H1 (cell line): ENCODE measurements around the gene MIB1. TPM values are rescaled to one million over a fixed set of nuclear protein-coding genes. Genes with fewer than 3 reads are reported as not detected.

Experiments
- ASH2L ChIP-seq: fragments of 200-600, 300-600 bp; sonication (generic); IDR thresholded peaks from one replicate; pipeline ENCODE4 v1.7.1; 2017; ENCODE audit warnings: low read length
- CREB1 ChIP-seq: IDR thresholded peaks from 2 replicates; pipeline ENCODE4 v1.6.1; 2012; ENCODE audit warnings: inconsistent platforms
- CTBP2 ChIP-seq: IDR thresholded peaks from 2 replicates; pipeline ENCODE4 v1.7.0; 2011; ENCODE audit warnings: borderline replicate concordance, mild to moderate bottlenecking, moderate library complexity, mixed read lengths, low read length; ENCODE audit not compliant: insufficient read depth, insufficient read length
- JUN ChIP-seq: IDR thresholded peaks from 2 replicates; pipeline ENCODE4 v1.6.1; 2011; ENCODE audit warnings: low read depth, mild to moderate bottlenecking, improper control_type of control experiment, low read length
- KDM5A ChIP-seq: fragments of 200-600 bp; IDR thresholded peaks from 2 replicates; pipeline ENCODE4 v1.7.1; 2012; ENCODE audit warnings: mild to moderate bottlenecking, low read length, inconsistent platforms, mixed read lengths
- POU5F1 ChIP-seq: IDR thresholded peaks from 2 replicates; pipeline ENCODE4 v1.6.1; 2011; ENCODE audit warnings: low read depth, mild to moderate bottlenecking, low read length, moderate library complexity
- SAP30 ChIP-seq: fragments of 300-600 bp; sonication (generic); IDR thresholded peaks from 2 replicates; pipeline ENCODE4 v1.7.1; 2012; ENCODE audit warnings: low read length, moderate library complexity, mild to moderate bottlenecking, inconsistent platforms; ENCODE audit not compliant: insufficient read depth, insufficient replicate concordance
- SIRT6 ChIP-seq: IDR thresholded peaks from one replicate; pipeline ENCODE4 v1.7.1; 2012; ENCODE audit warnings: low read length, inconsistent platforms
- SIX5 ChIP-seq: IDR thresholded peaks from 2 replicates; pipeline ENCODE4 v1.6.1; 2011; ENCODE audit warnings: mild to moderate bottlenecking, low read depth, low read length
- SRF ChIP-seq: IDR thresholded peaks from 2 replicates; pipeline ENCODE4 v1.6.1; 2011; ENCODE audit warnings: mild to moderate bottlenecking, low read depth, low read length, moderate library complexity
- TAF1 ChIP-seq: IDR thresholded peaks from 2 replicates; pipeline ENCODE4 v1.6.1; 2011; ENCODE audit warnings: mild to moderate bottlenecking, low read depth, low read length
- TCF12 ChIP-seq: IDR thresholded peaks from 2 replicates; pipeline ENCODE4 v1.6.1; 2011; ENCODE audit warnings: low read depth, mild to moderate bottlenecking, low read length
- YY1 ChIP-seq: IDR thresholded peaks from 2 replicates; pipeline ENCODE4 v1.6.1; 2011; ENCODE audit warnings: low read depth, mild to moderate bottlenecking, low read length
- polyA plus RNA-seq, 7 experiments: library from polyadenylated mRNA; depleted of rRNA in 3 of 7; stranded (reverse) in 5 of 7; unstranded in 2 of 7; fragments of >200 nt in 5 of 7; fragments of 200-250 nt in 2 of 7; gene quantifications; 1 replicate in 5 of 7; 2 replicates in 1 of 7; 4 replicates in 1 of 7; pipeline versions ENCODE4 v1.2.1 to v1.2.3, GENCODE V29; 2011 to 2013; ENCODE audit warnings: missing spikeins in 2 of 7, mixed read lengths in 2 of 7
- total RNA-seq: library from RNA; stranded (reverse); fragmentation: NEBNext Ultra II Directional; extraction: Animal tissue kit (Norgen Biotek cat#: 25700); gene quantifications from 2 replicates; pipeline ENCODE4 v1.2.1, GENCODE V29; 2021
- TF ChIP-seq, protein P1 (sequence below): fragments of 300-600 bp; sonication (generic); IDR thresholded peaks from 2 replicates; pipeline ENCODE4 v1.7.1; 2012; ENCODE audit warnings: low read length, moderate library complexity, mild to moderate bottlenecking, inconsistent platforms; ENCODE audit not compliant: insufficient replicate concordance

Gene MIB1
- total and polyA plus RNA-seq, 2 of the 8 experiments (the other 6 are each of a cell fraction or from before 2014, with no cell fraction given) = 8.2 to 60.3 TPM

DNA sequence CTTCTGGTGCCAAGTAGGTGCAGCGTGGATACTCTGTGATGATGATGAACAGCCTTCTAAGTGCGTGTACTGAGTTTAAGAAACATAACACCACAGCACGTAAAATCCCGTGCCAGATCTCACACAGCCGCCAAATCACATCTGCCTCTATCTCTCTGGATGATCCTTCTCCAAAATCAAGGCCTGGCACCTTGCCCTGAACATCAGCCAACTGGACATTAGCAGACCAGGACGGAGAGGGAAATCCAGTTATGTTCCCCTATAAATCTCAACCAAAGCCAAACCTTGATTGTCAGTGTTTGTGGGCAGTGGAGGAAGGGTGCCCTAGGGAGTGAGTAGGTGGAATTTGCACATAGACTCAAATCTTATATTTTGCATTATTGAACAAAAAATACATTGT lies 164.3 kb downstream of the MIB1 start (continued):
- TF ChIP-seq, protein P1, sequence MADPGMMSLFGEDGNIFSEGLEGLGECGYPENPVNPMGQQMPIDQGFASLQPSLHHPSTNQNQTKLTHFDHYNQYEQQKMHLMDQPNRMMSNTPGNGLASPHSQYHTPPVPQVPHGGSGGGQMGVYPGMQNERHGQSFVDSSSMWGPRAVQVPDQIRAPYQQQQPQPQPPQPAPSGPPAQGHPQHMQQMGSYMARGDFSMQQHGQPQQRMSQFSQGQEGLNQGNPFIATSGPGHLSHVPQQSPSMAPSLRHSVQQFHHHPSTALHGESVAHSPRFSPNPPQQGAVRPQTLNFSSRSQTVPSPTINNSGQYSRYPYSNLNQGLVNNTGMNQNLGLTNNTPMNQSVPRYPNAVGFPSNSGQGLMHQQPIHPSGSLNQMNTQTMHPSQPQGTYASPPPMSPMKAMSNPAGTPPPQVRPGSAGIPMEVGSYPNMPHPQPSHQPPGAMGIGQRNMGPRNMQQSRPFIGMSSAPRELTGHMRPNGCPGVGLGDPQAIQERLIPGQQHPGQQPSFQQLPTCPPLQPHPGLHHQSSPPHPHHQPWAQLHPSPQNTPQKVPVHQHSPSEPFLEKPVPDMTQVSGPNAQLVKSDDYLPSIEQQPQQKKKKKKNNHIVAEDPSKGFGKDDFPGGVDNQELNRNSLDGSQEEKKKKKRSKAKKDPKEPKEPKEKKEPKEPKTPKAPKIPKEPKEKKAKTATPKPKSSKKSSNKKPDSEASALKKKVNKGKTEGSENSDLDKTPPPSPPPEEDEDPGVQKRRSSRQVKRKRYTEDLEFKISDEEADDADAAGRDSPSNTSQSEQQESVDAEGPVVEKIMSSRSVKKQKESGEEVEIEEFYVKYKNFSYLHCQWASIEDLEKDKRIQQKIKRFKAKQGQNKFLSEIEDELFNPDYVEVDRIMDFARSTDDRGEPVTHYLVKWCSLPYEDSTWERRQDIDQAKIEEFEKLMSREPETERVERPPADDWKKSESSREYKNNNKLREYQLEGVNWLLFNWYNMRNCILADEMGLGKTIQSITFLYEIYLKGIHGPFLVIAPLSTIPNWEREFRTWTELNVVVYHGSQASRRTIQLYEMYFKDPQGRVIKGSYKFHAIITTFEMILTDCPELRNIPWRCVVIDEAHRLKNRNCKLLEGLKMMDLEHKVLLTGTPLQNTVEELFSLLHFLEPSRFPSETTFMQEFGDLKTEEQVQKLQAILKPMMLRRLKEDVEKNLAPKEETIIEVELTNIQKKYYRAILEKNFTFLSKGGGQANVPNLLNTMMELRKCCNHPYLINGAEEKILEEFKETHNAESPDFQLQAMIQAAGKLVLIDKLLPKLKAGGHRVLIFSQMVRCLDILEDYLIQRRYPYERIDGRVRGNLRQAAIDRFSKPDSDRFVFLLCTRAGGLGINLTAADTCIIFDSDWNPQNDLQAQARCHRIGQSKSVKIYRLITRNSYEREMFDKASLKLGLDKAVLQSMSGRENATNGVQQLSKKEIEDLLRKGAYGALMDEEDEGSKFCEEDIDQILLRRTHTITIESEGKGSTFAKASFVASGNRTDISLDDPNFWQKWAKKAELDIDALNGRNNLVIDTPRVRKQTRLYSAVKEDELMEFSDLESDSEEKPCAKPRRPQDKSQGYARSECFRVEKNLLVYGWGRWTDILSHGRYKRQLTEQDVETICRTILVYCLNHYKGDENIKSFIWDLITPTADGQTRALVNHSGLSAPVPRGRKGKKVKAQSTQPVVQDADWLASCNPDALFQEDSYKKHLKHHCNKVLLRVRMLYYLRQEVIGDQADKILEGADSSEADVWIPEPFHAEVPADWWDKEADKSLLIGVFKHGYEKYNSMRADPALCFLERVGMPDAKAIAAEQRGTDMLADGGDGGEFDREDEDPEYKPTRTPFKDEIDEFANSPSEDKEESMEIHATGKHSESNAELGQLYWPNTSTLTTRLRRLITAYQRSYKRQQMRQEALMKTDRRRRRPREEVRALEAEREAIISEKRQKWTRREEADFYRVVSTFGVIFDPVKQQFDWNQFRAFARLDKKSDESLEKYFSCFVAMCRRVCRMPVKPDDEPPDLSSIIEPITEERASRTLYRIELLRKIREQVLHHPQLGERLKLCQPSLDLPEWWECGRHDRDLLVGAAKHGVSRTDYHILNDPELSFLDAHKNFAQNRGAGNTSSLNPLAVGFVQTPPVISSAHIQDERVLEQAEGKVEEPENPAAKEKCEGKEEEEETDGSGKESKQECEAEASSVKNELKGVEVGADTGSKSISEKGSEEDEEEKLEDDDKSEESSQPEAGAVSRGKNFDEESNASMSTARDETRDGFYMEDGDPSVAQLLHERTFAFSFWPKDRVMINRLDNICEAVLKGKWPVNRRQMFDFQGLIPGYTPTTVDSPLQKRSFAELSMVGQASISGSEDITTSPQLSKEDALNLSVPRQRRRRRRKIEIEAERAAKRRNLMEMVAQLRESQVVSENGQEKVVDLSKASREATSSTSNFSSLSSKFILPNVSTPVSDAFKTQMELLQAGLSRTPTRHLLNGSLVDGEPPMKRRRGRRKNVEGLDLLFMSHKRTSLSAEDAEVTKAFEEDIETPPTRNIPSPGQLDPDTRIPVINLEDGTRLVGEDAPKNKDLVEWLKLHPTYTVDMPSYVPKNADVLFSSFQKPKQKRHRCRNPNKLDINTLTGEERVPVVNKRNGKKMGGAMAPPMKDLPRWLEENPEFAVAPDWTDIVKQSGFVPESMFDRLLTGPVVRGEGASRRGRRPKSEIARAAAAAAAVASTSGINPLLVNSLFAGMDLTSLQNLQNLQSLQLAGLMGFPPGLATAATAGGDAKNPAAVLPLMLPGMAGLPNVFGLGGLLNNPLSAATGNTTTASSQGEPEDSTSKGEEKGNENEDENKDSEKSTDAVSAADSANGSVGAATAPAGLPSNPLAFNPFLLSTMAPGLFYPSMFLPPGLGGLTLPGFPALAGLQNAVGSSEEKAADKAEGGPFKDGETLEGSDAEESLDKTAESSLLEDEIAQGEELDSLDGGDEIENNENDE = no peak
- TF ChIP-seq SAP30 = no peak
- TF ChIP-seq POU5F1 = no peak
- TF ChIP-seq KDM5A = no peak
- TF ChIP-seq YY1 = no peak
- no peak for TF ChIP-seq ASH2L
- TF ChIP-seq SIX5 = no peak
- TF ChIP-seq TCF12 = no peak
- no peak for TF ChIP-seq TAF1
- no peak for TF ChIP-seq CREB1
- no peak for TF ChIP-seq CTBP2
- TF ChIP-seq JUN = no peak
- no peak for TF ChIP-seq SIRT6
- no peak for TF ChIP-seq SRF
